Transverse colon (tissue), 4 donors: Measurements from ENCODE around the gene RIT2. TPM values are rescaled to one million over a fixed set of nuclear protein-coding genes. Genes with fewer than 3 reads are reported as not detected.

Experiments
- DNase-seq: peaks from one replicate; pipeline ENCODE4 v3.0.0-alpha.2; 2019
- H3K27ac ChIP-seq, 4 donors: fragments of 200-600 bp; sonication (generic); 2 replicates each; pipeline ENCODE4 v1.5.1; 2016 to 2018; ENCODE audit warnings: inconsistent platforms in 4 of 4
- H3K27me3 ChIP-seq: fragments of 200-600 bp; sonication (generic); 2 replicates; pipeline ENCODE4 v1.5.1; 2017; ENCODE audit warnings: inconsistent platforms
- H3K36me3 ChIP-seq, 4 donors: fragments of 200-600 bp; sonication (generic); 2 replicates each; pipeline ENCODE4 v1.5.1; 2017 to 2019; ENCODE audit warnings: inconsistent platforms in 4 of 4
- H3K4me1 ChIP-seq, 4 donors: fragments of 200-600 bp; sonication (generic); 2 replicates each; pipeline ENCODE4 v1.5.1; 2017 to 2020; ENCODE audit warnings: inconsistent platforms in 4 of 4
- H3K4me3 ChIP-seq, 4 donors: fragments of 200-600 bp; sonication (generic); 1 replicate in 1 of 4; 2 replicates in 3 of 4; pipeline versions ENCODE4 v1.5.1 to v1.6.1; 2017 to 2019; ENCODE audit warnings: inconsistent platforms in 4 of 4
- H3K9me3 ChIP-seq, 2 donors: fragments of 200-600 bp; sonication (generic); 2 replicates each; pipeline ENCODE4 v1.5.1; 2017 to 2019; ENCODE audit warnings: inconsistent platforms in 2 of 2
- EP300 ChIP-seq: sonication (generic); formaldehyde crosslinking; IDR thresholded peaks from one replicate; pipeline ENCODE4 v1.6.1; 2017; ENCODE audit warnings: antibody characterized with exemption, low read depth
- POLR2A ChIP-seq: fragments of 450-650 bp; IDR thresholded peaks from one replicate; pipeline ENCODE4 v1.6.1; 2016; ENCODE audit warnings: antibody characterized with exemption, mild to moderate bottlenecking, moderate library complexity
- POLR2AphosphoS5 ChIP-seq, 3 donors: sonication (generic); formaldehyde crosslinking; IDR thresholded peaks; one replicate each; pipeline ENCODE4 v1.6.1; 2016; ENCODE audit warnings: antibody characterized with exemption in 3 of 3
- WGBS, 2 donors: methylation state at CpG; one replicate each; pipeline ENCODE4 v1.1.5; 2018; ENCODE audit warnings: low coverage in 1 of 2; 5-methylcytosine and 5-hydroxymethylcytosine counted together
- in situ Hi-C, 4 donors: fragments of 200-750 bp; cut with MboI; loops; one replicate each; pipeline versions ENCODE4 v1.15.0 to v1.15.1; 2017; ENCODE audit warnings: low sequenced_read_pairs in 3 of 4, low pct_ligation_motif_present in 1 of 4, low pct_unique_long_range_greater_than_20kb in 1 of 4
- intact Hi-C: fragments of 100-400 bp; cut with DNase I; formaldehyde crosslinking; loops from one replicate; pipeline ENCODE4 v1.15.1; 2023; ENCODE audit warnings: low total_unique reads
- total RNA-seq, 4 donors: library from RNA; depleted of rRNA; stranded (reverse); fragments of >200 nt; gene quantifications; one replicate each; pipeline ENCODE4 v1.1.0, GENCODE V29; 2016
- TF ChIP-seq, protein P1 (sequence below), 5 experiments: fragments of 200-600 bp in 3 of 5; fragments of 450-650 bp in 2 of 5; sonication (generic) in 3 of 5; IDR thresholded peaks; 1 replicate in 2 of 5; 2 replicates in 3 of 5; pipeline ENCODE4 v1.5.1; 2016 to 2017; ENCODE audit warnings: antibody characterized with exemption in 5 of 5, inconsistent platforms in 3 of 5, mild to moderate bottlenecking in 2 of 5, moderate library complexity in 1 of 5

Gene RIT2
- total RNA-seq, 4 donors from 2014 or later: not detected

DNA sequence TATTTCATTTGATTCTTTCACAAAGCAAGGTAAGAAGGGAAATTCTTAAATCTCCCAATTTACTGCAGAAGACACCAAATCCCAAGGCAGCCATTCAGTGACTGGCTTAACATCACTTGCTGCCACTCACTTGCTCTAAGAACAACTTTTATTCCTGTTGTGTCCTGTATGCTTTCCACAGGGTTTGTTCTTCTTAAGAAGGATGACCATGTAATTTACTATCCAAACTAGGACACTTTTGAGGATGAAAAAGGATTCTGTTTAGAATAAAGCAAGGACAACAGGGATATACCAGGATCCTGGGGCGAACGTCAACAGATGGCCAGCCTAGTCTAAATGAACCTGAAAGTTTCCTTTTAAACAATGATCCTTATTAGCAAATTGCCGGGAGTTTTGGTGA, 34.8 kb downstream of the RIT2 start:
- H3K9me3 ChIP-seq: no peaks in the 10 kb centered on the region
- DNase-seq: no peak
- in situ Hi-C loops (no loop called here), intact Hi-C loops (no loop called here)
- H3K27me3 ChIP-seq: no peaks in the 10 kb centered on the region
- H3K4me3 ChIP-seq: no peak overlapping the region
- TF ChIP-seq POLR2AphosphoS5 (IDR thresholded peaks at IDR 0.05): no peak
- TF ChIP-seq, protein P1, sequence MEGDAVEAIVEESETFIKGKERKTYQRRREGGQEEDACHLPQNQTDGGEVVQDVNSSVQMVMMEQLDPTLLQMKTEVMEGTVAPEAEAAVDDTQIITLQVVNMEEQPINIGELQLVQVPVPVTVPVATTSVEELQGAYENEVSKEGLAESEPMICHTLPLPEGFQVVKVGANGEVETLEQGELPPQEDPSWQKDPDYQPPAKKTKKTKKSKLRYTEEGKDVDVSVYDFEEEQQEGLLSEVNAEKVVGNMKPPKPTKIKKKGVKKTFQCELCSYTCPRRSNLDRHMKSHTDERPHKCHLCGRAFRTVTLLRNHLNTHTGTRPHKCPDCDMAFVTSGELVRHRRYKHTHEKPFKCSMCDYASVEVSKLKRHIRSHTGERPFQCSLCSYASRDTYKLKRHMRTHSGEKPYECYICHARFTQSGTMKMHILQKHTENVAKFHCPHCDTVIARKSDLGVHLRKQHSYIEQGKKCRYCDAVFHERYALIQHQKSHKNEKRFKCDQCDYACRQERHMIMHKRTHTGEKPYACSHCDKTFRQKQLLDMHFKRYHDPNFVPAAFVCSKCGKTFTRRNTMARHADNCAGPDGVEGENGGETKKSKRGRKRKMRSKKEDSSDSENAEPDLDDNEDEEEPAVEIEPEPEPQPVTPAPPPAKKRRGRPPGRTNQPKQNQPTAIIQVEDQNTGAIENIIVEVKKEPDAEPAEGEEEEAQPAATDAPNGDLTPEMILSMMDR (IDR thresholded peaks at IDR 0.05): no peak
- no peak for TF ChIP-seq EP300
- no peak for TF ChIP-seq POLR2A
- no peaks in the 10 kb centered on the region for H3K4me1 ChIP-seq
- H3K36me3 ChIP-seq: no peaks in the 10 kb centered on the region
- no peak overlapping the region for H3K27ac ChIP-seq
- WGBS, 2 donors: 62 to 84% methylated on average over 1 to 3 of the region's 3 CpGs

DNA sequence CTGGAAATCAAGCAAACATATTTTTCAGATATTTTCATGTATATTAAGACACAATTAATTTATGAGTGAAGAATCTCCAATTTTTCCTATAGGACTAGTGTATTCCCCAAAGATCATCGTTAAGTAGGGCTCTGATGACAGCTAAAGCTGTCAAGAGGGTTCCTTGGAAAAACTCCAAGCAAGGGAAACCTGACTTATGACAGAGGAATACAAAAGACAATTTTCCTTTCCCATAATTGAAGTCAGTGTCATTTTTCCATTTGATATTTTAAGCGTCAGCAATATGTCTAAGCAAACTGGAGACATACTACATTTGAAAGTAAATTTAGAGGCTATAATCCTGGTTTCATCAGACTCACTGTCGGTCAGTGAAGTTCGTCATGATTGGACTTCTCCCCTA, 36.1 kb downstream of the RIT2 start:
- intact Hi-C loops: no loop called here
- Histone ChIP-seq H3K4me1 (no peaks in the 10 kb centered on the region), H3K4me3 (no peak overlapping the region), H3K9me3 (no peaks in the 10 kb centered on the region), H3K27ac (no peak overlapping the region), H3K36me3 (no peaks in the 10 kb centered on the region), H3K27me3 (no peaks in the 10 kb centered on the region)
- 70 to 88% methylated on average over 4 of the region's 4 CpGs for WGBS, 2 donors
- TF ChIP-seq POLR2AphosphoS5 (IDR thresholded peaks at IDR 0.05): no peak
- TF ChIP-seq, protein P1 (IDR thresholded peaks at IDR 0.05): no peak
- no peak for TF ChIP-seq EP300
- no peak for TF ChIP-seq POLR2A
- DNase-seq: no peak
- in situ Hi-C loops: no loop called here

DNA sequence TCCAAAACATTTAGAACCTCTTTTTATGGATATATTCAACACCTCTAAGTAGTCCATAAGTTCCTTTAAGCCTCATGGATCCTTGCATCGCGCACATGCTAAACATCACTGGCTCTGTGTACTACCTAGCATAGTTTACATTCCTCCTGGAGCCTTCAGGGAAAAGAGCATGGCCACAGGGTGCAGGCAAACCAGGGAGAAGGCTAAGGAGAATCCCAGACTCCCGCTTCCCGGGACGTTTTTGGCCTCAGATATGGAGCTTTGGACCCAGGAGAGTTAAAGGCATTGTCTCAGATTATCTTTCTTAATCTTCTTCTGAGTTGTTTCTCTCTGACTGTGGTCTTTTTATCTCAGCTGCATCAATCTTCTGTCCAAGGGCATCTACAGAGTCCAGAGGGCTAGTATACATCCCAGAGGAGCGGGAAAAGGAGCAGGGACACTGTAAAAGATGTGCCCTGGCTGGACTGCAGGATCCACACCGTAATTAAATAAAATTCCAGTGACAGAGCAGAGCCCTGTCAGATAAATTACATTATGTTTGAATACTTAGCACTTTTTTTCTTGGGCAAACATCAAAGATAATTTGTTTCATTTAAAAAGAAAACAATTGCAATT, 36.9 kb downstream of the RIT2 start:
- TF ChIP-seq POLR2AphosphoS5 (IDR thresholded peaks at IDR 0.05): no peak
- TF ChIP-seq, protein P1 (IDR thresholded peaks at IDR 0.05): no peak
- TF ChIP-seq POLR2A: no peak
- no peak for TF ChIP-seq EP300
- Histone ChIP-seq H3K9me3 (no peaks in the 10 kb centered on the region), H3K27me3 (no peaks in the 10 kb centered on the region), H3K27ac (no peak overlapping the region), H3K36me3 (no peaks in the 10 kb centered on the region), H3K4me1 (no peaks in the 10 kb centered on the region), H3K4me3 (no peak overlapping the region)
- in situ Hi-C loops: no loop called here
- WGBS, 2 donors: 61 to 63% methylated on average over 4 to 7 of the region's 7 CpGs
- intact Hi-C loops: no loop called here
- no peak for DNase-seq

DNA sequence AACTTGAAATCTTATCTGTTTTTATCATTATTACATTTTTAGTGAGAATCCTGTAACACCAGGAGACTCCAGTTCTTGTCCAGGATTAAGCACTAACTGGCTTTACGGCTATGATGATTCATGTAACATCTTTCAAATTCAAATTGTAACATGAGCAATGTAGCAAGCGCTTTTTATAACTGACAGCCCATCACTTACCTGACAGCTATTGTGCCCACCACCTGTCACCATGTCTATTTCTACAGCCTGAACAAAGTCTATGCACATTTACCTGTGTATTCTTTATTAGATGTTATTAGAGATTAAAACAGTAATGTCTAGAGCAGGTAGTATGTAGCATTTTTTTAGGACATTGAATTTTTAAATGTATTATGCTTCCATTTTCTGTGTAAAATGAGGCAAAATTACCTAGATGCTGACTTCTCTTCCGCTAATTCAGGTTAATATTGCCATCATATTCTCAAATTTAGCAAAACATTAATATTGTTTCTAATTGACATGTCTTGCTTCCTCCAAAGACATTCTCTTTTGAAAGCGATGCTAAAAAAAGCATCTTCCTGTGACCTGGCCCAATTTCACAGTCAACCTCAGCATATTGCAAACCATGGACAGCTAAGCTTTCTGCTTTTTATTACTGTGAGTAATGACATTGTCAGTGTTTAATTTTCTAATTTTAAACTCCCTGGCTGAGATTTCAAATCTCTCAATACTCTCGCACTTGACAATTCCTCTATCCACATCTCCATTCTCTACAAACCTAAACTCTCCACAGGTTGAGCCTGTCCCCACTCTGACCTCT, 37.8 kb downstream of the RIT2 start:
- no peaks in the 10 kb centered on the region for H3K36me3 ChIP-seq
- 79 to 86% methylated on average over 5 of the region's 5 CpGs for WGBS, 2 donors
- intact Hi-C loops (no loop called here), in situ Hi-C loops (no loop called here)
- H3K4me1 ChIP-seq: no peaks in the 10 kb centered on the region
- no peaks in the 10 kb centered on the region for H3K9me3 ChIP-seq
- H3K27ac ChIP-seq: no peak overlapping the region
- H3K27me3 ChIP-seq: no peaks in the 10 kb centered on the region
- TF ChIP-seq POLR2AphosphoS5 (IDR thresholded peaks at IDR 0.05) (no peak), POLR2A (no peak), EP300 (no peak)
- TF ChIP-seq, protein P1 (IDR thresholded peaks at IDR 0.05): no peak
- no peak for DNase-seq
- H3K4me3 ChIP-seq: no peak overlapping the region
